CD4-positive, alpha-beta T cell treated with Interleukin-15 for 1 hour (primary cell): ENCODE data around the gene SLC6A13.
"Not testable (repeated sequence)": the region's sequence is repeated elsewhere in the genome, so short reads cannot be mapped to it uniquely, and the experiment has no call there.

Experiments
- DNase-seq: peaks from one replicate; pipeline ENCODE4 v3.0.0-alpha.2; 2020

Gene SLC6A13

GRCh38 chr12:195951-196350 lies 66.7 kb downstream of the SLC6A13 start:
- DNase-seq = no peak

GRCh38 chr12:195156-195555 lies 67.5 kb downstream of the SLC6A13 start:
- no peak for DNase-seq

- DNase-seq = no peak
Observed at GRCh38 chr12:194276-194675, 68.4 kb downstream of the SLC6A13 start.

DNA sequence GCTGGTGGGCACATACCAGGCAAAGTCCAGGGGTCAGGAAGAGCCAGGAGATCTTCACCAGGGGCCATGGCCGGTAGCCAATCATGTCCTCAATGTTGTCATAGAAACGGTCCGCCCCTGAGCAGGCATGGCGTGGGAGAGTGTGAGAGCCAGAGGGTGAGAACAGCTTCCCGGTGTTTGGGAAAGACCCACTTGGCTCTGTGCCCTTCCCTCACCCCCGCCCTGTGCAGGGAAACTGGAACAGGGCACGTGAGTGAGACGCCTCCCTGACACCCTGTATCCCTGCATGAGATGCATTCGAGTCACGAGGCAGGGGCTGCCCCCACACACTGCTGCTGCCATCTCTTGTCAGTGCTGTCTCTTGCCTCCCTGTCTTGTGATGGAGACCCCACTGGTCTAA lies 69.4 kb downstream of the SLC6A13 start:
- DNase-seq = no peak

- no peak for DNase-seq
Observed at GRCh38 chr12:191541-191940, 71.1 kb downstream of the SLC6A13 start.

DNA sequence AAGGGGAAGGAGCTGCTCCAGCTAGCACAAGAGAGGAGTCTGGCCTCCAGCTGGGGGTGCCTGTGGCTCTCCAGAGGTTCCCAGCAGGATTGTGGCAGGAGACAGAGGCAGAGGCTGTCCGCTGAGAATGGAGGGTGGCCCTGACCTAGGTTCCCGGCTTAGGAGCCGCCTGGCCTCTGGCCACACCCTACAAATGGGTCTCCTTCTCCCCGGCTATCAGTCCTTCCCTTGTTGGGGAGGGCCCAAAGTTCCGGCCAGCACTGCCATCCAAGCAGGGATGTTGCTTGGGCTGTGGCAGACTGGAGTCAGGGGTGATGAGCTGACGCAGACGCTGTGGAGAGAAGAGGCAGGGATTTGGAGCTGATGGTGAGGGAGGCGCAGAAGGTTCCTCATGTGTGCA lies 71.8 kb downstream of the SLC6A13 start:
- no peak for DNase-seq

DNA sequence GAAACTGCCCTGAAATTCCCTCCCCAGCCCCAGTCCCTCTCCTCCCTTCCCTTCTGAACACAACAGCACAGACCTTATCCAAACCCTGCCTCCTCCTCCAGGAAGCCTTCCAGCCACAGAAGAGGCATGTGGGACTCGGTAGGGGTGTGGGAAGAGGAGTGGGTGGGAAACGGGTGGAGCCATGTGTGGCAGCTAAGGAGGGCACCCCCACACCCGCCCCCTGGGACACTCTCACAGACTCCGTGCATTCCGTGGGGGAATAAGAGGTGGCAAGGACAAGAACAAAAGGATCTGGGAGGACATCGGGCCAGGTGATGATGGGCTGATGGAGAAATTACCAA lies 73.0 kb downstream of the SLC6A13 start:
- DNase-seq = no peak

GRCh38 chr12:188910-189621 lies 73.6 kb downstream of the SLC6A13 start:
- DNase-seq = peak; percentile 41

DNA sequence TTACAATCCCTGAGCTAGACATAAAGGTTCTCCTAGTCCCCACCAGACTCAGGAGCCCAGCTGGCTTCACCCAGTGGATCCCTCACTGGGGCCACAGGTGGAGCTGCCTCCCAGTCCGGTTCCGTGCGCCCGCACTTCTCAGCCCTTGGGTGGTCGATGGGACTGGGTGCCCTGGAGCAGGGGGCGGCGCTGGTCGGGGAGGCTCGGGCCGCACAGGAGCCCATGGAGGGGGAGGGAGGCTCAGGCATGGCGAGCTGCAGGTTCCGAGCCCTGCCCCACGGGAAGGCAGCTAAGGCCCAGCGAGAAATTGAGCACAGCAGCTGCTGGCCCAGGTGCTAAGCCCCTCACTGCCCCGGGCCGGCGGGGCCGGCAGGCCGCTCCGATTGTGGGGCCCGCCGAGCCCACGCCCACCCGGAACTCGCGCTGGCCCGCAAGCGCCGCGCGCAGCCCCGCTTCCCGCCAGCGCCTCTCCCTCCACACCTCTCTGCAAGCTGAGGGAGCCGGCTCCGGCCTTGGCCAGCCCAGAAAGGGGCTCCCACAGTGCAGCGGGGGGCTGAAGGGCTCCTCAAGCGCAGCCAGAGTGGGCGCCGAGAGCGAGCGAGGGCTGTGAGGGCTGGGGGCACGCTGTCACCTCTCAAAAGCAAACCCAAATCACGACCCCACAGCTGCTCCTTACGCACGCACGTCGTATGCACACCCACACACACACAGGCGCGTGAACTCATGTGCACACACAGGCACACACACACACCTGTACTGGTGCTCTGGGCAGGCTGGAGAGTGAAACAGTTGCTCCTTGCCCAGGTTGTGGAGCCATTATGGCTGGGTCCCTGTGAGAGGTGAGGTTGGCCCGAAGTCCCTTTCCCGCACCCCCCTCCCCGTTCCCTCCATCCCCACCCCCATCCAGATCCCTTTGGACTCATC lies 74.4 kb downstream of the SLC6A13 start:
- not testable (repeated sequence) for DNase-seq

GRCh38 chr12:186006-186625 lies 76.5 kb downstream of the SLC6A13 start:
- DNase-seq = no peak

GRCh38 chr12:185576-185955 lies 77.1 kb downstream of the SLC6A13 start:
- no peak for DNase-seq

- DNase-seq = no peak
Observed at GRCh38 chr12:184811-185575, 77.6 kb downstream of the SLC6A13 start.

DNA sequence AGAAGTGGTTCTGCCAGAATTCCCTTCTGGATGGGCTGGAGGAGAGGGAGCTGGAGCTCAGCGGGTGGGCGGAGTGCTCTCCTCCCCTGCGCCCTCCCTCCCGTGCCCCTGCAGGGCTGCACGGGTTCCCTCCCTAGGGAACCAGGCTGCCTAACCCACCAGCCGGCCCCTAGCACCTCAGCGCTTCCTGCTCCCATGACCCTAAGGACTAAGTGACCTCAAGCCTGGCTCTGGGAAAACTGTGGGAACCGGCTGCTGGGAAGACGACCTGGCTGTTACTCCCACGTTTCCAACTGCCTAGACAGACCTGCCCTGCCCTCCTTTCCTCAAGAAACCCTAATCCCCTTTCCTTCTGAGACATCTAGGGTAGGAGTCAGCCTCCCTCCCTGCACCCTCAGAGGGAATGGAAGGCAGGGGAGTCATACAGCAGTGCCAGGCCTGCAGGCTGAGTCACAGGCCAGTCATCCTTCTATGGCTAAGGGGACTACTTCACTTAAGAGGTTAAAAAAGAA lies 80.2 kb downstream of the SLC6A13 start:
- no peak for DNase-seq

DNA sequence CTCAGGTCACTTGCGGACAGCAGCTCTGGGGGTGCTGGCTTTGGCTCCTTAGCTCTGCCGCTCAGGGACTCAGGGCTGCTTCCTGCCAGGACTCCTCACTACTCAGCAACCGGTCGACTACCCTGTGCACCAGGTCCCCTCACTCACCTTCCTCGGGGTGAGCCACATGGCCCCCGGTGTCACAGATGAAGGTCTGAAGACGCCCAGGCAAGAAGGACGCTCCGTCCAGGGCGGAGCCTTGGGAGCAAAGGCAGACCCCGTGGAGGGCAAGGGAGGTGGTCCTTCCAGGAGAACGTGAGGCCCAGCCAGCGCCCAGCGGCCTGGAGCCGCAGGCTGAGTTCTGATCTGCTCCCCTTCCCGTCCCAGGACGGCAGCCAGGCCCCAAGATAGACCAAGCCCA lies 80.7 kb downstream of the SLC6A13 start:
- no peak for DNase-seq

GRCh38 chr12:180445-180844 lies 82.2 kb downstream of the SLC6A13 start:
- peak; percentile 48 for DNase-seq

GRCh38 chr12:179885-180284 lies 82.8 kb downstream of the SLC6A13 start:
- DNase-seq = no peak

GRCh38 chr12:179131-179884 lies 83.3 kb downstream of the SLC6A13 start:
- DNase-seq = no peak

GRCh38 chr12:178829-179109 lies 83.9 kb downstream of the SLC6A13 start:
- no peak for DNase-seq

GRCh38 chr12:177980-178828 lies 84.4 kb downstream of the SLC6A13 start:
- DNase-seq = no peak

DNA sequence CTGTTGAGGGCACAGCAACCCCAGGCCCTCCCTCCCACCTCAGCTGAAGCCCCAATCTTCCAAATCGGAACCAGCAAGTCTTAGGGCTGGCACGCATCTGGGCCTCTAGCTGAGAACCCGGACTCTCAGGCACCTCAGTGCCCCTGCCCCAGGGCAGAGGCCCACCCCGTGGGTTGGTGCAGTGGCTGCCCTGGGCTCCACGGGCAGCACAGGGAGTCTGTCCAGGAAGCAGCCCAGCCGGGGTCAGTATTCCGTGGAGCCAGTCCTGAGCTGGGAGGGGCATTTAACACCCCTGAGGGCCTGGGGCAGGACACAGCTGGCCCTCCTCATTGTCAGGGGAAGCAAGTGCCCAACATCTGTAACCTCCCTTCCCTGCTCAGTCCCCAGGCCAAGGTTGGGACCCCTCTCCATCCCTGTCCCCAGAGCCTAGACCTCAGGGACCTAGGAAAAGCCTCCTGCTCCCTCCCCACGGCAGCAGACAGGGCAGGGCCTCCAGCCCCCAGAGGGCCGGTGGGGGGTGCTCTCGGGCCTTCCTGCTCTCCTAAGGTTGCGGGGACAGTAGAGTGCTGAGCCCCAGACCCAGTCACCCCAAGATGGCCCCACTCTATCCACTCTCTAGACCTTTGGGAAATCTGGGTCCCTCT lies 85.2 kb downstream of the SLC6A13 start:
- no peak for DNase-seq
